AG08396 (cell line): ENCODE results near the gene RBM22.

ENCODE experiments used
- DNase-seq: peaks from one replicate; pipeline ENCODE4 v3.0.0; 2012; ENCODE audit warnings: low spot score, mixed read lengths

The RBM22 gene

DNA sequence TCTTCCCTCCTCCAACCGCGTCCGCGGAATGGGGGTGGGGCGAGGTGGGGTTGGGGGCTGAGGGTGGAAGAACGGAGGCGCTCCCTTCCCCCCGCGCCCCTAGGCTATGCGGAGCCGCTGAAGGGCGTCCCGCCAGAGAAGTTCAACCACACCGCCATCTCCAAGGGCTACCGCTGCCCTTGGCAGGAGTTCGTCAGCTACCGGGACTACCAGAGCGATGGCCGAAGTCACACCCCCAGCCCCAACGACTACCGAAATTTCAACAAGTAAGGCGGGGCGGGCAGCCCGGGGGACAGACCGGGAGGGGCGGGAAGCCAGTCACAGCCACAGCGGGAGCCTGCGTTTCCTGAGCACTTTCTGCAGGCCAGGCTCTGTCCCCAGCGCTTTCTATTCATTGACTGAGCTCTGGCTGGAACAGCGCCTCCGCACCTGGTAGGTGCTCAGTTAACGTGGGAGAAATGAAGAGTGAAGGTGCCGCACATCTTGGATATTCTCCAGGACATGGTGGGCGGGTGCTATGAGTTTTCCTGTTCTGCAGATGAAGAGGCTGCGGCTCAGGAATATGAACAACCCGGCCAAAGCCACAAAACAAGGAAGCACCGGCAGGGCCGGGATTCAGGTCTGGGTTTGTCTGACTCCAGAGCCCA is 28.5 kb downstream of the RBM22 start:
- DNase-seq = peak; percentile 55

DNA sequence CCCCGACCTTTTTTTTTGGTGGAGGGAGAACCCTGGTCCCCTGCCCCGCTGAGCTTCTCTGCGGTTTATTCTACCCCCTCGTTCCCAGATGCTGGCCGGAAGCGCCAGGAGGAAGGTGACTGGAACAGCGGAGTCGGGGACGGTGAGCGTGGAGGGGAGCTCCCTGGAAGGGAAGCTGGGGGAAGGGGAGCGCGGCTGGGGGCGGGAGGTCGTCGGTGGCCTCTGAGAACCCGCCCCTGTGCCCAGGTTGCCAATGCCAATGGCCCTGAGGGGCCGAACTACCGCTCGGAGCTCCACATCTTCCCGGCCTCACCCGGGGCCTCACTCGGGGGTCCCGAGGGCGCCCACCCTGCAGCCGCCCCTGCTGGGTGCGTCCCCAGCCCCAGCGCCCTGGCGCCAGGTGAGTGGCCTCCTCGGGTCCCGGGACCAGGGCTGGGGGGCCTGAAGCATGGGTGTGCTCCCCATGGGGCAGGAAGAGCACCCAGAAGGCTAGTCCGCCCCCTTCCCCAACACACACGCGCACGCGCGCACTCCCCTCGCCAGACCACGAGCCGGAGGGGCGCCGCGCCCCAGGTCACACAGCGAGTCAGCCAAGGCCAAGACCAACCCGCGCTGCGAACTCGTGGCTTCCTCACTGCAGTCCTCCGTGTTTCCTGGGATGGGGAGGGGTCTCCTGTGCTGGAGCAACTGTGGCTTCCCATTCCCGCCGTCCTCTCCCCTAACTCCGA is 29.2 kb downstream of the RBM22 start:
- DNase-seq = no peak

DNA sequence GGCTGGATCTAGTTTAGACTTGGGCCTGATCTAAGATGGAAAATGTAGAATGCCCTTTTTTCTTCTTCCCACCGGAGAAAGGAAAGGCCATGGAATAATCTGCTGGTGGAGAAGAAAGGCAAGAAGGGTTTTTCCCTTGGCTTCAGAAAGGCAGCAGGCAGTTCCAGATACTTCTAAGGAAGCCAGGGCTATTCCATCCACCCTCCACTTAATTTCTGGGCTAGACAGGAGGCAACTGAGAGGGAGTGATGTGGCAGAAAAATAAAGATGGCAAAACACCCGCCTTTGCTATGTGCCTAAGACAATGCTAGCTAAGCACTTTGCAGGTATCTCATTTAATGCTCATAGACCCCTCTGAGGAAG is 29.9 kb downstream of the RBM22 start:
- DNase-seq = no peak

GRCh38 chr5:150670275-150670947 is 30.5 kb downstream of the RBM22 start:
- no peak for DNase-seq

DNA sequence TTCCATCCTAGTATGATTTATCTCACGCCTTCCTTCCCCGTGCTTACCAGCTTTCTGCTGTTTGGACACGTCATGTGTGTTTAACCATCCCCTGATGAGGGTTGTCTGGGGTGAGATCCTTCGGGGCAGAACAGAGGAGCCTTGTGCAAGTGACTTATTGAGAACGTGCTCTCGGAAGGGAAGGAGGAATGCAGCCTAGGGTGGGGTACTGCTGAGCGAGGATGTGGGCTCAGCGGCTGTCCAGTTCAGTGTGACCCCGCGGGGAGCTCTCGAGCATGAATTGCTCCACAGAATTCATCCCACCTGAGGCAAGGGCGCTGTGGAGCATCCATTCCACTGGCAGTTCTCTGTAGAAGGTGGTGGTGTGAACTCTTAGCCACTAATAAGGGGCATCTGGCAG is 35.8 kb downstream of the RBM22 start:
- peak; percentile 6 for DNase-seq

DNA sequence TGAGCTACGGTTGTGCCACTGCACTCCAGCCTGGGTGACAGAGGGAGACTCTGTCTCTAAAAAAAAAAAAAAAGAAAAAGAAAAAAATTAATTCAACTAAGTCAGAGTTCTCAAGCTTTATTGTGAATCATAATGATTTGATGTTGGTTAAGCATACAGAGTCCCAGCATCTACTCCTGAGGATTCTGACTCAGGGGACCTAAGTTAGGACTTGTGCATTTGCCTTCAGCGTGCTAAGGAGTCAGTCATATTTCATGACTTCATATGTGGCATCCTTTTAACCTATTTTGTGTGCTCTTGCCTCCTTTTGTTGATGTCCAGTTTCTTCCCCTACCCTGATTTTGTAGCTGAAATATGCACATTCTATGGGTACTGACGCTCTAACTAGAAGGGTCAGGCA is 36.9 kb downstream of the RBM22 start:
- DNase-seq = peak; percentile 4

DNA sequence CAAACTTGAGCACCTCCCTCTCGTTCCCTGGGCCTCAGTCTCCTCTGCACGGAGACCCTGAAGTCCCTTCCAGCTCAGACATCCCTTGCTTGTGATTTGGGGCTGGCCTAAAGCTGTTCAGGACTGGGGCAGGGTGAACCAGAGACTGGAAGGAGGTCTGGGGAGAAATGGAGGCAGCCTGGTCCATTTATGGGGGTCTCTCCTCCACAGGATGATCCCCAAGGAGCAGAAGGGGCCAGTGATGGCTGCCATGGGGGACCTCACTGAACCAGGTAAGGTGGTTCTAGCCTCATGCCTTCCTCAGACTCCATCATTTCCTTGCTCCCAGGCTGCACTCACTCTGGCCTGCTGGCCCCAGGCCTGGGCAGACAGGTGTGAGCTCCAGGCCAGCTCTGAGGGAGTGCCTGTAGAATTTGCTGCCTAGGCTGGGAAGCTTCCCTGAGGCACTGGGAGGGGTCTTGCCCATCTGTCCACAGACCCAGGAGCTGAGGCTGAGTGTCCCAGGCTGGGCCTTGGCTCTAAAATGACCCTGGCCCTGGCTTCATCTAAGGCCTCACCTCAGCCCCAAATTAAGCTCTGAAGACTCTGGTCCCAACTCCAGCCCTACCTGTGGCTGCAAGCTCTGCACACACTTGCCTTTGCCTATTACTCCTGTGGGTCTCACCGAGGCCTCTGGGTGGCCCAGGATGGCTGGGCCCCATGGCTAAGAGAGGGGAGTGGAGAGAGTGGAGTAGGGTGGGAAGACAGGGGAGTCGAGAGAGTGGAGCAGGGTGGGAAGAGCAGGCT is 37.9 kb downstream of the RBM22 start:
- no peak for DNase-seq

DNA sequence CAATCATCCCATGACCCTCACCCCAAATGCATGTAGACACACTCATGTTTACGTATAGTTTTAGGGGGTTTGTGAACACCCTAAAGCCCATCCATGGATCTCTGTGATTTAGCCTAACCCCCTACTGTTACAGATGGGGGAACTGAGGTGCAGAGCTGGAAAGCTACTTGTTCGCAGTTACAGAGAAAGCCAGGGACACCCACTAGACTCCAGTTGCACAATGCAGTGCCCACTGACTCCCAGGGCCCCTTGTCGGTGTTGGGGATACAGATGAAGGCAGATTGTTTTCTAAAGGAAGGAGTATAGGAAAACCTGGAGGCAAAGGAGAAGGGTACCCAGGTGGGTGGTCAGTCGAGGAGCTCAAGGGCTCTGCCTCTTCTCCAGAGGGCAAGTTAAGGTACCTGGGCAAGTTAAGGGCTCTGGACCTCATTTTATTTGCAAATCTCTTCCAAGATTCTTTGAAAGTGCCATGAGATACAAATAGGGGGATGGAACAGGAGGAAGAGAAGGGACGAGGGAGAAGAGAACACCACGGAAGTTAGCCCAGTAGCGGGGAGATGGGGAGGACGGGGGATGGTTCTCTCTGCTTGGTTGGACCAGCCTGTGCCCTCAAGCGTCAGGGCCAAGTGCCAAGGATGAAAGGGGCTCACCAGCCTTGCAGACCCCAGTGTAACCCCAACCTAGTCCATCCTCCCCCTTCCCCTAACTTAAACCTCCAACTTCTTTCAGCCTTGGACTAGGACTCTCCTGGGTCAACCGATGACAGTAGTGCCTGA is 38.9 kb downstream of the RBM22 start:
- DNase-seq = no peak

DNA sequence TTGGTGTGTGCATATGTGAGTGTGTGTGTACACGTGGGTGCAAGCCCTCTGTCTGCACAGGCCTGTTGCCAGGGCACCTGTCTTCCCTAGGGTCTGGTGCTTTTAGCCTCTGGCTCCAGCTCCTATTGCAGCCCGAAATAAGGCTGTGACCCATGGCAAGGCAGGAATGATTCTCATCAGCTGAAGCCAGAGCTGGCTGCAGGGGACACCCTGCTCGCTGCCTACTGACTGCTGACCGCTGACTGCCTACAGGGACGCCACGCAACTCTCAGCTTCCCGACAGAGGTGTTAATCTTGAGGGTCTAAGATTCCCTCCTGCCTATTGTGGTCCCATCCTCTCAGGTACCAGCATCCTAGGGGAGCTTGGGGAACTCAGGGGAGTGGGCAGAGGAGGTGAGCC is 39.8 kb downstream of the RBM22 start, which contains the start of gene MYOZ3:
Gene MYOZ3 (plus strand): TSS at position 166 of the 400 bp plus-strand sequence. CDS start 1,691 bp downstream, outside the sequence.
- no peak for DNase-seq

DNA sequence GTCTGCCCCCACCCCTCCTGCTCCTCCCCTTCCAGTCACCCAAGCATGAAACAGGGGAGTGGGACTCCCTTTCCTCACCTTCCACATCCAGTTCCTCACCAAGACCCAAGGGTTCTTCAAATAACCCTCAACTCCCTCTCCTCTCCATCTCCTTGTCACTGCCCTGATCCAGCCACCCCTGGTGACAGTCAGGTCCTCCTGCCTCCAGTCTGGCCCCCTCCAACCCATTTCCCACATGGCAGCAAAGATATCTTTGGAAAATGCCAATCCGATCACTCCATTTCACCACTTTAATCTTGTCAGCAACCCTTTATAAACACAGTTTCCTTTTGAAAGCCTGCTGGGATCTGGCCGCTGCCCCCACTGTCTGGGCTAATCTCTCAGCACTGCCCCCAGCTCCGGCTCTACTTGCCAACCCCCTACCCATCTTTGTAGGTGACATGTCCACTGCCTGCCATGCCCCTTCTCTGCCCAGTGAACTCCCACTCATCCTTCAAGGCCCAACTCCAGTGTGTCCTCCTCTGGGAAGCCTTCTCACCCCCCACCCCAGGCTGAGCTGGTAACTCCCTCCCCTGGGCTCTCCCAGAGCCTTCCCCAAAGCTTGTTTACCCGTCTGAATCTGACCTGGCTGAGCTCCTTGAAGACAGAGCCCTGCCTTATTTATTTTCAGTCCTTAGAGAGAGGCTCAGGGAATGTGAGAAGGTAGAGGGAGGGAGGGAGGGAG is 40.6 kb downstream of the RBM22 start:
- no peak for DNase-seq

GRCh38 chr5:150659360-150660107 is 41.3 kb downstream of the RBM22 start:
- no peak for DNase-seq

- DNase-seq = no peak
Measured at GRCh38 chr5:150658699-150659265, 42.1 kb downstream of the RBM22 start.

- DNase-seq = no peak
Measured at GRCh38 chr5:150658121-150658520, 42.7 kb downstream of the RBM22 start.

GRCh38 chr5:150656191-150657132 is 44.4 kb downstream of the RBM22 start:
- DNase-seq = peak; percentile 97

DNA sequence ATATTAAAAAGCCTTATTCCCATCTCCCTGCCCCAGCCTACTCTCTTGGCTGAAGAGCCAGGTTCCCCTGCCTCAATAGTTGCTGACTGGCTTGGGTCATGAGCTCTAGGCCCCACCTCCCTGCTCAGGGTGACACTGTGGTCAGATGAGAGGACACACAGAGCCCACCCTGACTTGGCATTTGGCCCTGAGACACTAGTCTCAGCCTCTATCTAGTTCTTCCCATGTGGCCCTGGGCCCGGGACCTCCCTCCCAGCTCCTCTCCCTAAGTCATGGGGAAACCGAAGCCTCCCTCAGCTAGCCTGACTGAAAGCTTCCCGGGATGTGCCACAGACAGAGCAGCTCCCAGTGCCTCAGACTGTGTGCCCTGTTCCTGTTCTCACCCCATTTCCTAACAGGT is 45.6 kb downstream of the RBM22 start:
- no peak for DNase-seq

- no peak for DNase-seq
Measured at GRCh38 chr5:150653762-150654556, 46.9 kb downstream of the RBM22 start.

GRCh38 chr5:150653145-150653761 is 47.6 kb downstream of the RBM22 start:
- DNase-seq = peak; percentile 73
